HCT116 (cell line): ENCODE data around the gene CTNNA2. TPM values are rescaled to one million over a fixed set of nuclear protein-coding genes. Genes with fewer than 3 reads are reported as not detected.

ENCODE experiments used
- ATAC-seq: fragments of 200-7000 bp; cut with Tn5 transposase; 2 replicates; pipeline ENCODE4 v1.9.1; 2020; ENCODE audit warnings: mild to moderate bottlenecking, moderate library complexity
- BruUV-seq: library from RNA; stranded (reverse); fragments of 400-500 nt; replicated peaks from 2 replicates; lab custom pipeline; 2021; lab: Mats Ljungman, UMichigan
- CTCF ChIA-PET: fragments of 300-600 bp; sonication (Branson Sonifier 250); formaldehyde crosslinking; loops from one replicate; lab custom pipeline; 2021; ENCODE audit warnings: antibody characterized with exemption; lab: Charles Lee
- POLR2A ChIA-PET: fragments of 300-600, 350-600 bp; sonication (Branson Sonifier 250); formaldehyde crosslinking; loops from one replicate; lab custom pipeline; 2021; ENCODE audit warnings: antibody characterized with exemption; lab: Charles Lee
- RAD21 ChIA-PET, 2 experiments: fragments of 300-600 bp; sonication (Branson Sonifier 250); formaldehyde crosslinking; loops; one replicate each; lab custom pipeline; 2023; ENCODE audit warnings: low total read pairs in 2 of 2; ENCODE audit not compliant: uncharacterized antibody in 2 of 2, unreplicated experiment in 2 of 2, low non-redundant PET in 1 of 2; lab: Charles Lee
- DNase-seq: peaks from one replicate; pipeline ENCODE4 v3.0.0-alpha.2; 2010; ENCODE audit warnings: low read depth, low spot score
- H2AFZ ChIP-seq: fragments of 200-600 bp; shearing (Covaris generic), sonication (generic); 2 replicates; pipeline ENCODE4 v1.6.1; 2017; ENCODE audit warnings: low read depth, mixed run types, mixed read lengths, antibody characterized with exemption, low read length; ENCODE audit not compliant: poor library complexity, severe bottlenecking
- H3K27ac ChIP-seq: 2 replicates; pipeline ENCODE4 v1.5.1; 2012; ENCODE audit warnings: low read depth, low read length
- H3K27me3 ChIP-seq: fragments of 200-600 bp; sonication (generic); 2 replicates; pipeline ENCODE4 v1.6.1; 2016; ENCODE audit warnings: mixed run types, low read length, mixed read lengths; ENCODE audit not compliant: insufficient read depth
- H3K36me3 ChIP-seq, 2 experiments: fragments of 200-500 bp in 1 of 2; fragments of 200-600 bp in 1 of 2; sonication (Bioruptor generic) in 1 of 2; sonication (generic) in 1 of 2; 2 replicates each; pipeline versions ENCODE4 v1.5.1 to v1.6.1; 2014 to 2016; ENCODE audit warnings: low read length in 2 of 2, inconsistent platforms in 1 of 2, mixed read lengths in 1 of 2, mixed run types in 1 of 2; ENCODE audit not compliant: insufficient read depth in 2 of 2, control insufficient read depth in 1 of 2
- H3K4me1 ChIP-seq, 2 experiments: fragments of 200-600 bp in 1 of 2; sonication (generic) in 1 of 2; 2 replicates each; pipeline versions ENCODE4 v1.5.1 to v1.6.1; 2012 to 2017; ENCODE audit warnings: low read length in 2 of 2, inconsistent platforms in 1 of 2, mild to moderate bottlenecking in 1 of 2, mixed read lengths in 1 of 2, mixed run types in 1 of 2, moderate library complexity in 1 of 2; ENCODE audit not compliant: insufficient read depth in 2 of 2, control insufficient read depth in 1 of 2
- H3K4me2 ChIP-seq: fragments of 200-600 bp; sonication (generic); 2 replicates; pipeline ENCODE4 v1.6.1; 2017; ENCODE audit warnings: mixed run types, low read length, mixed read lengths
- H3K4me3 ChIP-seq, 2 experiments: fragments of 200-600 bp in 1 of 2; sonication (generic) in 1 of 2; replicated peaks in 1 of 2; 2 replicates each; pipeline ENCODE4 v1.5.1; 2011 to 2016; ENCODE audit warnings: low read length in 2 of 2, control low read depth in 1 of 2, low read depth in 1 of 2, mild to moderate bottlenecking in 1 of 2, mixed read lengths in 1 of 2, mixed run types in 1 of 2
- H3K79me2 ChIP-seq: fragments of 200-600 bp; sonication (generic); 2 replicates; pipeline ENCODE4 v1.6.1; 2017; ENCODE audit warnings: mild to moderate bottlenecking, mixed run types, low read length, moderate library complexity, mixed read lengths; ENCODE audit not compliant: insufficient read depth
- H3K9ac ChIP-seq: fragments of 200-600 bp; sonication (generic); 2 replicates; pipeline ENCODE4 v1.6.1; 2016; ENCODE audit warnings: low read length, mixed read lengths
- H3K9me2 ChIP-seq: fragments of 200-600 bp; sonication (generic), shearing (Covaris generic); 2 replicates; pipeline ENCODE4 v1.6.1; 2017; ENCODE audit warnings: mixed run types, mild to moderate bottlenecking, moderate library complexity; ENCODE audit not compliant: insufficient read depth
- H3K9me3 ChIP-seq, 2 experiments: fragments of 200-500 bp in 1 of 2; fragments of 200-600 bp in 1 of 2; sonication (Bioruptor generic) in 1 of 2; sonication (generic) in 1 of 2; 2 replicates each; pipeline ENCODE4 v1.6.1; 2014 to 2017; ENCODE audit warnings: low read length in 2 of 2, mixed read lengths in 2 of 2, inconsistent platforms in 1 of 2, low read depth in 1 of 2, mild to moderate bottlenecking in 1 of 2, mixed run types in 1 of 2, moderate library complexity in 1 of 2; ENCODE audit not compliant: control insufficient read depth in 1 of 2, insufficient read depth in 1 of 2
- H4K20me1 ChIP-seq: fragments of 200-600 bp; sonication (generic), shearing (Covaris generic); 2 replicates; pipeline ENCODE4 v1.6.1; 2017; ENCODE audit warnings: mixed run types, mild to moderate bottlenecking, moderate library complexity; ENCODE audit not compliant: insufficient read depth
- EZH2 ChIP-seq: fragments of 200-600 bp; sonication (generic); IDR thresholded peaks from 2 replicates; pipeline ENCODE4 v1.6.1; 2017; ENCODE audit warnings: antibody characterized with exemption, mixed run types
- FOSL1 ChIP-seq: IDR thresholded peaks from 2 replicates; pipeline ENCODE4 v1.6.1; 2012; ENCODE audit warnings: low read depth
- JUND ChIP-seq: IDR thresholded peaks from 2 replicates; pipeline ENCODE4 v1.6.1; 2012
- POLR2A ChIP-seq: IDR thresholded peaks from 2 replicates; pipeline ENCODE4 v1.7.0; 2011; ENCODE audit warnings: borderline replicate concordance; ENCODE audit not compliant: insufficient read depth, insufficient read length; ENCODE audit errors: extremely low read depth
- POLR2AphosphoS5 ChIP-seq: IDR thresholded peaks from 2 replicates; pipeline ENCODE4 v1.6.1; 2011; ENCODE audit warnings: mild to moderate bottlenecking, low read depth, low read length, moderate library complexity
- RAD21 ChIP-seq: IDR thresholded peaks from 2 replicates; pipeline ENCODE4 v1.6.1; 2012; ENCODE audit warnings: low read depth, mild to moderate bottlenecking
- SIN3A ChIP-seq: IDR thresholded peaks from 2 replicates; pipeline ENCODE4 v1.6.1; 2012; ENCODE audit warnings: low read depth
- SP1 ChIP-seq: IDR thresholded peaks from 2 replicates; pipeline ENCODE4 v1.6.1; 2012; ENCODE audit warnings: low read depth
- TCF7L2 ChIP-seq: IDR thresholded peaks from 2 replicates; pipeline ENCODE4 v1.7.0; 2011; ENCODE audit warnings: borderline replicate concordance, inconsistent platforms; ENCODE audit not compliant: insufficient read depth, insufficient read length; ENCODE audit errors: extremely low read depth
- ZNF274 ChIP-seq: fragments of 200-500 bp; sonication (Bioruptor generic); IDR thresholded peaks from 2 replicates; pipeline ENCODE4 v1.6.1; 2014; ENCODE audit warnings: mild to moderate bottlenecking, low read depth, low read length, inconsistent platforms
- intact Hi-C: fragments of 100-400 bp; cut with micrococcal nuclease; formaldehyde crosslinking; loops from 2 replicates; pipeline ENCODE4 v1.10.0; 2022
- total RNA-seq: library from RNA; stranded (reverse); gene quantifications from one replicate; pipeline ENCODE4 v1.2.1, GENCODE V29; 2021; ENCODE audit not compliant: unreplicated experiment
- TF ChIP-seq, protein P1 (sequence below): IDR thresholded peaks from 2 replicates; pipeline ENCODE4 v1.6.1; 2012; ENCODE audit warnings: low read depth
- TF ChIP-seq, protein P2 (sequence below): IDR thresholded peaks from 2 replicates; pipeline ENCODE4 v1.6.1; 2012

The CTNNA2 gene
- total RNA-seq, 1 experiment from 2014 or later, result not detected

DNA sequence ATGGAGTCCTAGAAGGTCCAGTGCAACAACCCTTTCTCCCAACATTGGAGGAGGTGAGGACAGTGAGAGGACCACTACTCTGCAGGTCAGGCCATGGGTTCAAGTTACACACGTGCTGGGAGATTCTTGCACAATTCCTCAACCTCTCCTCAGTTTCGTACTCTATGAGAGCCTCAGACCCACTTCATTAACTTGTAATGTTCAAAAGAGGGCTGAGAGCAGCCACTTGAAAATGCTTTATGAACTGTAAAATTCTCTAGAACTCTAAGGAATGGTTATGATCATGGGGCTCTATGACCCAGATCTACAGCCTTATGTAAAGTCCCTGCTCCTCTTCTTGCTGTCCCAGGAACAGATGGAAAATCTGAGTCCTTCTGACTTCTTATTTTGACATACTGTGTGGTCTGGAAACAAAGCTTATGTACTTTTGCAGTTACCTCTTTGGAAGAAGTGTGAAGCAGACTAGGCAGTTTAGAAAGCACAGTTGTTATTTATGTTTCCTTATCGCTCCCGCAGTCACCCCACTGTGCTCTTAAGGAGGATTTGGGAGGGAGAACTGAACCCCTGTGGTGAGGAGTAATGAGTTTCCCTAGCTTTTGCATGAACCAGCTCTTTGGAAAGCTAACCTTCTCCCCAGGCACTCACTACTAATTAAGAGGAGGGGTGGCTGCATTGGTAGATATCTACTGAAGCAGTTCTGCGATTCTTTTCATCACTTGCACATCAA, 495.1 kb downstream of the CTNNA2 start:
- DNase-seq (no peak), ATAC-seq (no peak)
- no peak for TF ChIP-seq JUND
- no peak for TF ChIP-seq POLR2A
- TF ChIP-seq POLR2AphosphoS5, result no peak
- TF ChIP-seq, protein P1, sequence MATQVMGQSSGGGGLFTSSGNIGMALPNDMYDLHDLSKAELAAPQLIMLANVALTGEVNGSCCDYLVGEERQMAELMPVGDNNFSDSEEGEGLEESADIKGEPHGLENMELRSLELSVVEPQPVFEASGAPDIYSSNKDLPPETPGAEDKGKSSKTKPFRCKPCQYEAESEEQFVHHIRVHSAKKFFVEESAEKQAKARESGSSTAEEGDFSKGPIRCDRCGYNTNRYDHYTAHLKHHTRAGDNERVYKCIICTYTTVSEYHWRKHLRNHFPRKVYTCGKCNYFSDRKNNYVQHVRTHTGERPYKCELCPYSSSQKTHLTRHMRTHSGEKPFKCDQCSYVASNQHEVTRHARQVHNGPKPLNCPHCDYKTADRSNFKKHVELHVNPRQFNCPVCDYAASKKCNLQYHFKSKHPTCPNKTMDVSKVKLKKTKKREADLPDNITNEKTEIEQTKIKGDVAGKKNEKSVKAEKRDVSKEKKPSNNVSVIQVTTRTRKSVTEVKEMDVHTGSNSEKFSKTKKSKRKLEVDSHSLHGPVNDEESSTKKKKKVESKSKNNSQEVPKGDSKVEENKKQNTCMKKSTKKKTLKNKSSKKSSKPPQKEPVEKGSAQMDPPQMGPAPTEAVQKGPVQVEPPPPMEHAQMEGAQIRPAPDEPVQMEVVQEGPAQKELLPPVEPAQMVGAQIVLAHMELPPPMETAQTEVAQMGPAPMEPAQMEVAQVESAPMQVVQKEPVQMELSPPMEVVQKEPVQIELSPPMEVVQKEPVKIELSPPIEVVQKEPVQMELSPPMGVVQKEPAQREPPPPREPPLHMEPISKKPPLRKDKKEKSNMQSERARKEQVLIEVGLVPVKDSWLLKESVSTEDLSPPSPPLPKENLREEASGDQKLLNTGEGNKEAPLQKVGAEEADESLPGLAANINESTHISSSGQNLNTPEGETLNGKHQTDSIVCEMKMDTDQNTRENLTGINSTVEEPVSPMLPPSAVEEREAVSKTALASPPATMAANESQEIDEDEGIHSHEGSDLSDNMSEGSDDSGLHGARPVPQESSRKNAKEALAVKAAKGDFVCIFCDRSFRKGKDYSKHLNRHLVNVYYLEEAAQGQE, result no peak
- no peak for TF ChIP-seq TCF7L2
- no peak for TF ChIP-seq ZNF274
- TF ChIP-seq FOSL1, result no peak
- no peak for TF ChIP-seq SIN3A
- no peak for TF ChIP-seq SP1
- TF ChIP-seq, protein P2, sequence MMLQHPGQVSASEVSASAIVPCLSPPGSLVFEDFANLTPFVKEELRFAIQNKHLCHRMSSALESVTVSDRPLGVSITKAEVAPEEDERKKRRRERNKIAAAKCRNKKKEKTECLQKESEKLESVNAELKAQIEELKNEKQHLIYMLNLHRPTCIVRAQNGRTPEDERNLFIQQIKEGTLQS, result no peak
- TF ChIP-seq EZH2, result no peak
- no peak for TF ChIP-seq RAD21
- intact Hi-C loops, result no loop called here
- ChIA-PET CTCF (no interaction called here), RAD21 (no interaction called here), POLR2A (no interaction called here)
- no TSS peak for BruUV-seq
- H3K36me3 ChIP-seq, result no peaks in the 10 kb centered on the region
- no peak overlapping the region for H3K4me3 ChIP-seq
- H3K27ac ChIP-seq, result no peak overlapping the region
- no peaks in the 10 kb centered on the region for H4K20me1 ChIP-seq
- no peaks in the 10 kb centered on the region for H3K79me2 ChIP-seq
- no peak overlapping the region for H3K4me2 ChIP-seq
- no peaks in the 10 kb centered on the region for H3K4me1 ChIP-seq
- H3K9me2 ChIP-seq, result no peaks in the 10 kb centered on the region
- H2AFZ ChIP-seq, result no peak overlapping the region
- H3K9me3 ChIP-seq, result peaks cover 7 to 9% of the 10 kb centered on the region in 2 experiments; a peak in 3 of 4 replicates
- no peak overlapping the region for H3K9ac ChIP-seq
- no peaks in the 10 kb centered on the region for H3K27me3 ChIP-seq
